Neural progenitor cell (in vitro differentiated cells): ENCODE measurements around the gene RPL7A. TPM values are rescaled to one million over a fixed set of nuclear protein-coding genes. Genes with fewer than 3 reads are reported as not detected.

Experiments used
- DNase-seq: peaks from one replicate; pipeline ENCODE4 v3.0.0-alpha.2; 2016; ENCODE audit warnings: low spot score
- H2AFZ ChIP-seq: fragments of 200-600 bp; sonication (generic); replicated peaks from 2 replicates; pipeline ENCODE4 v1.6.1; 2016; ENCODE audit warnings: antibody characterized with exemption
- H3F3A ChIP-seq: fragments of 200-600 bp; sonication (generic); 2 replicates; pipeline ENCODE4 v1.6.1; 2016; ENCODE audit warnings: antibody characterized with exemption, low read depth
- H3K27ac ChIP-seq: fragments of 200-600 bp; sonication (generic); 2 replicates; pipeline ENCODE4 v1.5.1; 2016; ENCODE audit warnings: mild to moderate bottlenecking
- H3K27me3 ChIP-seq: fragments of 200-600 bp; sonication (generic); 2 replicates; pipeline ENCODE4 v1.6.1; 2016; ENCODE audit warnings: mild to moderate bottlenecking, moderate library complexity
- H3K36me3 ChIP-seq: fragments of 200-600 bp; sonication (generic); 2 replicates; pipeline ENCODE4 v1.5.1; 2016
- H3K4me1 ChIP-seq: fragments of 200-600 bp; sonication (generic); 2 replicates; pipeline ENCODE4 v1.6.1; 2016; ENCODE audit warnings: mixed run types
- H3K4me2 ChIP-seq: fragments of 200-600 bp; sonication (generic); 2 replicates; pipeline ENCODE4 v1.6.1; 2016
- H3K4me3 ChIP-seq: fragments of 200-600 bp; sonication (generic); 2 replicates; pipeline ENCODE4 v1.5.1; 2016
- H3K79me2 ChIP-seq: fragments of 200-600 bp; sonication (generic); 2 replicates; pipeline ENCODE4 v1.6.1; 2016; ENCODE audit warnings: low read depth
- H3K9ac ChIP-seq: fragments of 200-600 bp; sonication (generic); 2 replicates; pipeline ENCODE4 v1.6.1; 2016
- H3K9me3 ChIP-seq: fragments of 200-600 bp; sonication (generic); 2 replicates; pipeline ENCODE4 v1.5.1; 2016; ENCODE audit warnings: low read depth
- H4K20me1 ChIP-seq: fragments of 200-600 bp; sonication (generic); 2 replicates; pipeline ENCODE4 v1.6.1; 2016; ENCODE audit warnings: low read depth
- H3K27ac Mint-ChIP-seq: 3 replicates; pipeline ENCODE4 v1.8.0; 2021; ENCODE audit warnings: mixed read lengths
- H3K27me3 Mint-ChIP-seq: 2 replicates; pipeline ENCODE4 v1.8.0; 2022; ENCODE audit warnings: low read depth, mild to moderate bottlenecking, inconsistent platforms, moderate library complexity, mixed read lengths; ENCODE audit not compliant: insufficient read depth
- H3K36me3 Mint-ChIP-seq: 3 replicates; pipeline ENCODE4 v1.8.0; 2021; ENCODE audit warnings: mixed read lengths
- H3K4me1 Mint-ChIP-seq: 3 replicates; pipeline ENCODE4 v1.8.0; 2021; ENCODE audit warnings: mixed read lengths
- H3K4me3 Mint-ChIP-seq: 3 replicates; pipeline ENCODE4 v1.8.0; 2021; ENCODE audit warnings: mild to moderate bottlenecking, moderate library complexity, mixed read lengths
- H3K9me3 Mint-ChIP-seq: 3 replicates; pipeline ENCODE4 v1.8.0; 2020; ENCODE audit warnings: mixed read lengths
- EZH2 ChIP-seq: fragments of 200-600 bp; sonication (generic); IDR thresholded peaks from 2 replicates; pipeline ENCODE4 v1.6.1; 2017; ENCODE audit warnings: antibody characterized with exemption, mild to moderate bottlenecking, moderate library complexity
- EZH2phosphoT487 ChIP-seq: fragments of 200-600 bp; sonication (generic); IDR thresholded peaks from 2 replicates; pipeline ENCODE4 v1.6.1; 2017; ENCODE audit warnings: antibody characterized with exemption
- total RNA-seq: library from RNA; depleted of rRNA; stranded (reverse); fragments of >200 nt; gene quantifications from 2 replicates; pipeline ENCODE4 v1.2.3, GENCODE V29; 2015; ENCODE audit warnings: low replicate concordance
- TF ChIP-seq, protein P1 (sequence below): fragments of 200-600 bp; sonication (generic); IDR thresholded peaks from 2 replicates; pipeline ENCODE4 v1.5.1; 2017; ENCODE audit warnings: antibody characterized with exemption, mild to moderate bottlenecking

Gene RPL7A
- total RNA-seq, 1 donor from 2014 or later = 3,449 TPM

DNA sequence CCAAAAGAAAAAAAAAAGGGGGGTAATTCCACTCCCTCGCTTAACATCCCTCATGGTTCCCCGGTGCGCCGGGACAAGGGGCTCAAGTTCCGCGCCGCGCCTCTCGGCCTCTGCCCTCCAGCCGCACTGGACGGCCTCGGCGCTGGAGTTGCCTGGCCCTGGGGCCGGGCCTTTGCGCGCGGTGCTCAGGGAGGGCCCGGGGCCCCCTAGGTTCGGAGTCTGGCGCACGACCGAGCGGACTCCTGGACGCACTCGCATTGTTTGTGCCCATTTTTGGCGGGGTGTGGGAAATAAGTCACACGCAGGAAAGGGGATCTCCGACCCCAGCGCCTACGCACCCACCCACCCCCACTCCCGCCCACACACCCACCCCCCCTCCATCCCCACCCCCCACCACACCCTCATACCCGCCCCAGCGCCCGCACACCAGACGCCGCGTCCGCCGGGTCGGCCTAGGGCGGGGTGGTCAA lies 468 bp upstream of the RPL7A start:
- H3K27ac Mint-ChIP-seq = no peak overlapping the region

DNA sequence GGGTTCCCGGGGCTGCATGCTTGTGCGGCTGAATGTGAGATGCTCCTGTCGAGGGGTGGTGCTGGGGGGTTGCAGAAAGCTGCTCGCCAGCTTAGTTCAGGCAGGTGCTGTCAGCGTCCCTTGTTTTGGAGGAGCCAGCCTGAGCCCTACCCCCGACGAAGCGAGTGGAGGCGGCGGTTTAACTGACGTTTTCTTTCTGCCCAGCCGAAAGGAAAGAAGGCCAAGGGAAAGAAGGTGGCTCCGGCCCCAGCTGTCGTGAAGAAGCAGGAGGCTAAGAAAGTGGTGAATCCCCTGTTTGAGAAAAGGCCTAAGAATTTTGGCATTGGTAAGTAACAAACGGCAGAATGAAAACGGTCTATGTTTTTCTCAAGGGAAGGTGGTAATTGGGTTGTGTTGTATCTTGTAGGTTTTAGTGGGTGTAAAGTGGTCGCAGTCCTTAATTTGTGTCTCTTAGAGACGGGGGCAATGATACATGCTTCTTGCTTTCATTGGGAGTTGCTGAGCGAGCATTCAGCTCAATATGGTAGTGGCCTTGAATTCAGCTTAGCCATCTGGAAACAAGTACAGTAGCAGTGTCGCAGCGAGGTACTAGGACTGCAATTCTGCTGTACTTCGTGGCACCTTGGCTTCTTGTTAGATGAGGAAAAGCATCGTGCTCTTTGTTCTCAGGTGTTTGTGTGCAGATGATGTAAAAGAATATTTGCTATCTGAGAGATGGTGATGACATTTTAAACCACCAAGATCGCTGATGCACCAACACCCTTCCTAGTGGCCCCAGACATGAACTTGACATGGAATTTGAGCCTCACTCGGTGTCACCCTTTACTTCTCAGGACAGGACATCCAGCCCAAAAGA lies 928 bp downstream of the RPL7A start:
- H3K9ac ChIP-seq = peak overlapping the region; percentile 99
- peaks cover 59% of the 10 kb centered on the region for H3F3A ChIP-seq
- peak overlapping the region; percentile 97 for H3K27ac ChIP-seq
- H4K20me1 ChIP-seq = peaks cover 64% of the 10 kb centered on the region
- H3K36me3 Mint-ChIP-seq = peaks cover 36% of the 10 kb centered on the region
- H3K4me3 ChIP-seq = peak overlapping the region; percentile 77
- TF ChIP-seq EZH2 (no peak), EZH2phosphoT487 (no peak)
- TF ChIP-seq, protein P1, sequence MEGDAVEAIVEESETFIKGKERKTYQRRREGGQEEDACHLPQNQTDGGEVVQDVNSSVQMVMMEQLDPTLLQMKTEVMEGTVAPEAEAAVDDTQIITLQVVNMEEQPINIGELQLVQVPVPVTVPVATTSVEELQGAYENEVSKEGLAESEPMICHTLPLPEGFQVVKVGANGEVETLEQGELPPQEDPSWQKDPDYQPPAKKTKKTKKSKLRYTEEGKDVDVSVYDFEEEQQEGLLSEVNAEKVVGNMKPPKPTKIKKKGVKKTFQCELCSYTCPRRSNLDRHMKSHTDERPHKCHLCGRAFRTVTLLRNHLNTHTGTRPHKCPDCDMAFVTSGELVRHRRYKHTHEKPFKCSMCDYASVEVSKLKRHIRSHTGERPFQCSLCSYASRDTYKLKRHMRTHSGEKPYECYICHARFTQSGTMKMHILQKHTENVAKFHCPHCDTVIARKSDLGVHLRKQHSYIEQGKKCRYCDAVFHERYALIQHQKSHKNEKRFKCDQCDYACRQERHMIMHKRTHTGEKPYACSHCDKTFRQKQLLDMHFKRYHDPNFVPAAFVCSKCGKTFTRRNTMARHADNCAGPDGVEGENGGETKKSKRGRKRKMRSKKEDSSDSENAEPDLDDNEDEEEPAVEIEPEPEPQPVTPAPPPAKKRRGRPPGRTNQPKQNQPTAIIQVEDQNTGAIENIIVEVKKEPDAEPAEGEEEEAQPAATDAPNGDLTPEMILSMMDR = no peak
- no peaks in the 10 kb centered on the region for H3K27me3 ChIP-seq
- peak overlapping the region; percentile 100 for H3K4me2 ChIP-seq
- H3K79me2 ChIP-seq = peaks cover 54% of the 10 kb centered on the region
- peaks cover 15% of the 10 kb centered on the region for H3K4me1 ChIP-seq
- no peaks in the 10 kb centered on the region for H3K9me3 ChIP-seq
- no peaks in the 10 kb centered on the region for H3K9me3 Mint-ChIP-seq
- H3K36me3 ChIP-seq = peaks cover 23% of the 10 kb centered on the region
- H3K4me1 Mint-ChIP-seq = peaks cover 25% of the 10 kb centered on the region
- H3K27me3 Mint-ChIP-seq = peaks cover 18% of the 10 kb centered on the region
- H3K4me3 Mint-ChIP-seq = peak overlapping the region; percentile 98
- DNase-seq = no peak
- H3K27ac Mint-ChIP-seq = peak overlapping the region; percentile 99
- no peak overlapping the region for H2AFZ ChIP-seq

More for the DNA sequence above, 468 bp upstream of the RPL7A start:
- Histone ChIP-seq H3K27me3 (no peaks in the 10 kb centered on the region), H3K27ac (no peak overlapping the region), H3F3A (peaks cover 50% of the 10 kb centered on the region), H3K9ac (peak overlapping the region; percentile 75), H3K79me2 (peaks cover 54% of the 10 kb centered on the region), H4K20me1 (peaks cover 65% of the 10 kb centered on the region), H3K4me2 (peak overlapping the region; percentile 88), H3K4me1 (peaks cover 15% of the 10 kb centered on the region), H3K36me3 (peaks cover 23% of the 10 kb centered on the region), H3K4me3 (peak overlapping the region; percentile 77), H2AFZ (no peak overlapping the region), H3K9me3 (no peaks in the 10 kb centered on the region)
- Mint-ChIP-seq H3K27me3 (peaks cover 18% of the 10 kb centered on the region), H3K4me3 (peak overlapping the region; percentile 98), H3K4me1 (peaks cover 25% of the 10 kb centered on the region), H3K36me3 (peaks cover 30% of the 10 kb centered on the region), H3K9me3 (no peaks in the 10 kb centered on the region)
- DNase-seq = peak; percentile 81
- TF ChIP-seq, protein P1 = no peak

DNA sequence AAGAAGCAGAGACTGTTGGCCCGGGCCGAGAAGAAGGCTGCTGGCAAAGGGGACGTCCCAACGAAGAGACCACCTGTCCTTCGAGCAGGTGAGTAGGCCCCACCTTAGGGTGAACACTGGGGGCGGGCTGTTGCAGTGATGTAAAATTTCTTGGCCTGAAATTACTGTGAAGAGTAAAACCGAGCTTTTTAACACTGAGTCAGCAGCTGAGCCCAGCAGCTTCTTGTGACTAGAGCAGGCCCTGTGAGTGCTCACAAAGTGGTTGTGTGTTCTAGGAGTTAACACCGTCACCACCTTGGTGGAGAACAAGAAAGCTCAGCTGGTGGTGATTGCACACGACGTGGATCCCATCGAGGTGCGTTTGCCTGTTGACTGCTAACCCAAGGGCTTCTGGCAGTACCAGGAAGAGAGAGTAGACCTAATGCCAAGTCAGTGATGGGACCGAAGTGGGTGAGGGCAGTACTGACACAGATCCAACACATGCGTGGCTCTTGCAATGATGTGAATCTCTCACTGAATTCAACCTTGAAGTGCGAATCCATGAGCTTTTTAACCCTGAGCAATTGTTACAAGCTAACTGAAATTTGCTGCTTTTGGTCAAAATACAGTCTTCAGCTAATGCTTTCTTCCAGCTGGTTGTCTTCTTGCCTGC lies 2.1 kb downstream of the RPL7A start:
- Mint-ChIP-seq H3K9me3 (no peaks in the 10 kb centered on the region), H3K4me1 (peaks cover 29% of the 10 kb centered on the region), H3K4me3 (peak overlapping the region; percentile 98), H3K36me3 (peaks cover 36% of the 10 kb centered on the region), H3K27ac (no peak overlapping the region), H3K27me3 (peaks cover 16% of the 10 kb centered on the region)
- peaks cover 23% of the 10 kb centered on the region for H3K36me3 ChIP-seq
- no peaks in the 10 kb centered on the region for H3K9me3 ChIP-seq
- H3K9ac ChIP-seq = peak overlapping the region; percentile 99
- no peaks in the 10 kb centered on the region for H3K27me3 ChIP-seq
- no peak overlapping the region for H2AFZ ChIP-seq
- peak overlapping the region; percentile 10 for H3K27ac ChIP-seq
- no peak for DNase-seq
- peak overlapping the region; percentile 77 for H3K4me3 ChIP-seq
- peaks cover 65% of the 10 kb centered on the region for H4K20me1 ChIP-seq
- TF ChIP-seq, protein P1 = no peak
- TF ChIP-seq EZH2 = no peak
- no peak for TF ChIP-seq EZH2phosphoT487
- H3K79me2 ChIP-seq = peaks cover 57% of the 10 kb centered on the region
- peaks cover 67% of the 10 kb centered on the region for H3F3A ChIP-seq
- H3K4me1 ChIP-seq = peaks cover 15% of the 10 kb centered on the region
- peak overlapping the region; percentile 100 for H3K4me2 ChIP-seq
